ENCODE measurements around the gene SAP25.

DNA sequence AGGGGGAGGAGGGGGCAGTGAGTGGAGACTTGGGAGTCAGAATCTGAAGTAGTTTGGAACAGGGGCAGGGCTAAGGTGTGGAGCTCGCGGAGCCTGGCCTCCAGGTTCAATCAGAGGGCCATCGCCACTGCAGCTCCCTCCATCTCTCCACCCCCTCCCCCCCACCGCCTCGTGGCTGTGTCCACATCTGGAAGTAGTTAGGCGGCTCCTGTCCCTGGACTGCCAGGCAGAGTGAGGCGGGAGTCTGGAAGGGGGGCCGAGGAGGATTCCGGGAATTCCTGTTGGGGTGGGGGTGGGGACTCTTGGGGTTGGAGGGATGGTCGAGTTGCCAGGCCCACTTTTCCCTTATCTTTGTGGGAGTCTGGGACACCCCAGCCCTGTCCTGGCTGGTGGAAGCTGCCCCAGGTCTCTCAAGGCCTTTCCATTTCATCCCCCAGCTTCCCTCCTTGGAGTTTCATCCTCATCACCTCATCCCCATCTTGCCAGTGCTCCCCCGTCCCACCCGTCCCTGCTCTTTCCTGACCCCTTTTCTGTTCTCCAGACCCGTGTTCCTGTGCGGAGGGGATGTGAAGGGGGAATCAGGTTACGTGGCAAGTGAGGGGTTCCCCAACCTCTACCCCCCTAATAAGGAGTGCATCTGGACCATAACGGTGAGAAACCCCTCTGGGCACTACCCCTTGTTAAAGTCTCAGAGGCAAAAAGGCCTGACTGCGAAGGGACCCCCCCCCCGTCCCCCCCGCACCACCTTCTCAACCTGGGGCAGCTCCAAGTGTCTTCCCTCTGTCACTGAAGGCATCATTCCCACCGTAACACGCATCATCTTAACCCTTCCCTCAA, 29.4 kb upstream of the SAP25 start:
- TF ChIP-seq ZNF274 (IDR thresholded peaks at IDR 0.05; ENCODE audit: low read depth, low read length) (no peak), YY1 (IDR thresholded peaks at IDR 0.05; ENCODE audit: insufficient read depth, insufficient read length) (no peak)
